ENCODE measurements around the gene SLC10A6.

The SLC10A6 gene

GRCh38 chr4:86778175-86778574 lies 71.0 kb downstream of the SLC10A6 start:
- no peak for DNase-seq (ENCODE audit: low spot score)

DNA sequence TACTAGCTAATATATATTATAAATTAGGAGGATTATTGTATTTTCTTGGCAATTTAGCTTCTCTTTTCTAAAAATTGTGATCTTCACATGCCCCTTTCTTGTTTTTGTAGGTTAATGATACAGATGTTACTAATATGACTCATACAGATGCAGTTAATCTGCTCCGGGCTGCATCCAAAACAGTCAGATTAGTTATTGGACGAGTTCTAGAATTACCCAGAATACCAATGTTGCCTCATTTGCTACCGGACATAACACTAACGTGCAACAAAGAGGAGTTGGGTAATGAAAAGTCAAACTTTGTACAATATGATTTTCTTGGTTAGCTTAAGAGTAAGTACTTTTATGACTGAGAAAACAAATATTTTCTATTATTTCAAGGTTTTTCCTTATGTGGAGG lies 74.1 kb downstream of the SLC10A6 start:
- no peak for DNase-seq (ENCODE audit: low spot score)

Measured in LoVo (cell line).